Mesendoderm (in vitro differentiated cells): ENCODE measurements around the gene MCAM.

ENCODE experiments used
- DNase-seq: peaks from one replicate; pipeline ENCODE4 v3.0.0; 2013
- H2AK5ac ChIP-seq: 2 replicates; pipeline ENCODE4 v1.6.1; 2013; ENCODE audit warnings: low read length, inconsistent platforms
- H2BK120ac ChIP-seq: 2 replicates; pipeline ENCODE4 v1.6.1; 2013; ENCODE audit warnings: low read depth, mild to moderate bottlenecking, low read length, moderate library complexity, mixed read lengths
- H2BK15ac ChIP-seq: replicated peaks from 2 replicates; pipeline ENCODE4 v1.6.1; 2013; ENCODE audit warnings: low read depth, mild to moderate bottlenecking, moderate library complexity
- H2BK5ac ChIP-seq: 2 replicates; pipeline ENCODE4 v1.6.1; 2013; ENCODE audit warnings: low read length, inconsistent platforms
- H3K18ac ChIP-seq: 2 replicates; pipeline ENCODE4 v1.6.1; 2013; ENCODE audit warnings: mild to moderate bottlenecking, low read length, mixed read lengths
- H3K23ac ChIP-seq: one replicate; pipeline ENCODE4 v1.6.1; 2013; ENCODE audit warnings: low read length
- H3K27ac ChIP-seq: 2 replicates; pipeline ENCODE4 v1.5.1; 2013; ENCODE audit warnings: low read depth, mild to moderate bottlenecking, inconsistent platforms, low read length, moderate library complexity
- H3K27me3 ChIP-seq: 2 replicates; pipeline ENCODE4 v1.6.1; 2013; ENCODE audit warnings: low read length, control low read depth, mild to moderate bottlenecking, inconsistent platforms; ENCODE audit not compliant: insufficient read depth, poor library complexity
- H3K36me3 ChIP-seq: 2 replicates; pipeline ENCODE4 v1.6.1; 2013; ENCODE audit warnings: low read length, inconsistent platforms; ENCODE audit not compliant: control insufficient read depth, insufficient read depth
- H3K4ac ChIP-seq: one replicate; pipeline ENCODE4 v1.6.1; 2013; ENCODE audit warnings: low read depth, mild to moderate bottlenecking, low read length, moderate library complexity
- H3K4me1 ChIP-seq: 2 replicates; pipeline ENCODE4 v1.6.1; 2013; ENCODE audit warnings: low read depth, low read length, inconsistent platforms; ENCODE audit not compliant: control insufficient read depth
- H3K4me2 ChIP-seq: 2 replicates; pipeline ENCODE4 v1.6.1; 2013; ENCODE audit warnings: low read length
- H3K4me3 ChIP-seq: 2 replicates; pipeline ENCODE4 v1.5.1; 2013; ENCODE audit warnings: mild to moderate bottlenecking, low read length
- H3K56ac ChIP-seq: one replicate; pipeline ENCODE4 v1.6.1; 2013; ENCODE audit warnings: low read length
- H3K79me1 ChIP-seq: 2 replicates; pipeline ENCODE4 v1.6.1; 2013; ENCODE audit warnings: low read length, inconsistent platforms
- H3K79me2 ChIP-seq: 2 replicates; pipeline ENCODE4 v1.6.1; 2013; ENCODE audit warnings: mild to moderate bottlenecking, low read length; ENCODE audit not compliant: control insufficient read depth, insufficient read depth
- H3K9ac ChIP-seq: 2 replicates; pipeline ENCODE4 v1.6.1; 2013; ENCODE audit warnings: low read length, inconsistent platforms
- H4K5ac ChIP-seq: one replicate; pipeline ENCODE4 v1.6.1; 2013; ENCODE audit warnings: low read length
- H4K8ac ChIP-seq: one replicate; pipeline ENCODE4 v1.6.1; 2013; ENCODE audit warnings: low read depth, mild to moderate bottlenecking, control low read depth, low read length, moderate library complexity
- WGBS: extraction: QIAGEN DNeasy Blood & Tissue Kit; methylation state at CpG from one replicate; pipeline ENCODE4 v1.1.7; 2013; ENCODE audit warnings: low lambda C conversion rate, missing lambda C conversion rate; ENCODE audit not compliant: insufficient coverage; ENCODE audit errors: extremely low coverage; 5-methylcytosine and 5-hydroxymethylcytosine counted together

MCAM gene

GRCh38 chr11:119342362-119343130 lies 25.6 kb upstream of the MCAM start:
- H3K9ac ChIP-seq = no peak overlapping the region
- H2BK120ac ChIP-seq = no peak overlapping the region
- no peak overlapping the region for H2BK15ac ChIP-seq
- DNase-seq = no peak
- no peak overlapping the region for H4K5ac ChIP-seq
- H3K27me3 ChIP-seq = peaks cover 11% of the 10 kb centered on the region
- H3K4me1 ChIP-seq = peaks cover 4% of the 10 kb centered on the region
- no peak overlapping the region for H2AK5ac ChIP-seq
- H3K18ac ChIP-seq = no peak overlapping the region
- no peak overlapping the region for H3K23ac ChIP-seq
- H2BK5ac ChIP-seq = no peak overlapping the region
- no peaks in the 10 kb centered on the region for H3K36me3 ChIP-seq
- no peak overlapping the region for H3K4ac ChIP-seq
- H3K4me2 ChIP-seq = no peak overlapping the region
- H3K4me3 ChIP-seq = no peak overlapping the region
- H3K56ac ChIP-seq = no peak overlapping the region
- H3K27ac ChIP-seq = no peak overlapping the region
- no peaks in the 10 kb centered on the region for H3K79me2 ChIP-seq
- no peaks in the 10 kb centered on the region for H3K79me1 ChIP-seq
- H4K8ac ChIP-seq = no peak overlapping the region
- no CpG with 5 or more reads among the region's 10 CpGs for WGBS

GRCh38 chr11:119342023-119342300 lies 25.0 kb upstream of the MCAM start:
- H3K27me3 ChIP-seq = peaks cover 11% of the 10 kb centered on the region
- H3K56ac ChIP-seq = no peak overlapping the region
- no peak overlapping the region for H3K18ac ChIP-seq
- peaks cover 4% of the 10 kb centered on the region for H3K4me1 ChIP-seq
- WGBS = no CpG with 5 or more reads among the region's 7 CpGs
- H3K4me2 ChIP-seq = no peak overlapping the region
- H3K36me3 ChIP-seq = no peaks in the 10 kb centered on the region
- no peaks in the 10 kb centered on the region for H3K79me1 ChIP-seq
- no peak for DNase-seq
- H2AK5ac ChIP-seq = no peak overlapping the region
- no peak overlapping the region for H2BK5ac ChIP-seq
- H4K8ac ChIP-seq = no peak overlapping the region
- H3K79me2 ChIP-seq = no peaks in the 10 kb centered on the region
- H3K9ac ChIP-seq = no peak overlapping the region
- no peak overlapping the region for H4K5ac ChIP-seq
- no peak overlapping the region for H3K4ac ChIP-seq
- H3K4me3 ChIP-seq = no peak overlapping the region
- no peak overlapping the region for H3K23ac ChIP-seq
- no peak overlapping the region for H2BK120ac ChIP-seq
- H2BK15ac ChIP-seq = no peak overlapping the region
- no peak overlapping the region for H3K27ac ChIP-seq

GRCh38 chr11:119341222-119342022 lies 24.5 kb upstream of the MCAM start:
- Histone ChIP-seq H3K4me2 (no peak overlapping the region), H3K4me3 (no peak overlapping the region), H3K18ac (no peak overlapping the region), H3K27me3 (peaks cover 11% of the 10 kb centered on the region), H3K56ac (no peak overlapping the region), H4K8ac (no peak overlapping the region), H2BK5ac (no peak overlapping the region), H3K9ac (no peak overlapping the region), H2BK15ac (no peak overlapping the region), H3K23ac (no peak overlapping the region), H3K4ac (no peak overlapping the region), H2AK5ac (no peak overlapping the region), H3K27ac (no peak overlapping the region), H2BK120ac (no peak overlapping the region), H3K79me2 (peaks cover 2% of the 10 kb centered on the region), H4K5ac (no peak overlapping the region), H3K4me1 (peaks cover 4% of the 10 kb centered on the region), H3K36me3 (no peaks in the 10 kb centered on the region), H3K79me1 (peaks cover under 1% of the 10 kb centered on the region)
- WGBS = no CpG with 5 or more reads among the region's 16 CpGs
- no peak for DNase-seq

GRCh38 chr11:119340335-119341221 lies 23.6 kb upstream of the MCAM start, which contains the start of gene C1QTNF5:
Gene C1QTNF5 (minus strand): TSS chr11:119340883. CDS start chr11:119340397, 486 bp downstream.
- Histone ChIP-seq H3K27ac (no peak within 1 kb of the TSS), H3K27me3 (peaks cover 11% of the 10 kb centered on the region), H3K18ac (peak within 1 kb of the TSS; percentile 19), H4K5ac (no peak within 1 kb of the TSS), H3K56ac (peak within 1 kb of the TSS; percentile 87), H3K79me1 (peaks cover 6% of the 10 kb centered on the region), H2BK5ac (no peak within 1 kb of the TSS), H3K4me3 (peak within 1 kb of the TSS; percentile 12), H3K4ac (no peak within 1 kb of the TSS), H2BK15ac (no peak within 1 kb of the TSS), H3K79me2 (peaks cover 10% of the 10 kb centered on the region), H2AK5ac (no peak within 1 kb of the TSS), H4K8ac (no peak within 1 kb of the TSS), H3K4me2 (peak within 1 kb of the TSS; percentile 89), H2BK120ac (no peak within 1 kb of the TSS), H3K23ac (peak within 1 kb of the TSS; percentile 45), H3K9ac (peak within 1 kb of the TSS; percentile 68), H3K4me1 (peaks cover 5% of the 10 kb centered on the region), H3K36me3 (no peaks in the 10 kb centered on the region)
- peak; percentile 48 for DNase-seq
- no CpG with 5 or more reads among the region's 53 CpGs for WGBS

GRCh38 chr11:119339589-119340334 lies 22.8 kb upstream of the MCAM start:
- H3K79me2 ChIP-seq = peaks cover 18% of the 10 kb centered on the region
- WGBS = no CpG with 5 or more reads among the region's 86 CpGs
- no peak overlapping the region for H2BK15ac ChIP-seq
- no peak overlapping the region for H3K27ac ChIP-seq
- peak overlapping the region; percentile 19 for H3K18ac ChIP-seq
- peaks cover 11% of the 10 kb centered on the region for H3K27me3 ChIP-seq
- peak overlapping the region; percentile 89 for H3K4me2 ChIP-seq
- H3K4me1 ChIP-seq = peaks cover 12% of the 10 kb centered on the region
- no peaks in the 10 kb centered on the region for H3K36me3 ChIP-seq
- peak overlapping the region; percentile 87 for H3K56ac ChIP-seq
- no peak overlapping the region for H4K8ac ChIP-seq
- H3K9ac ChIP-seq = peak overlapping the region; percentile 68
- H2BK5ac ChIP-seq = no peak overlapping the region
- DNase-seq = peak; percentile 61
- H3K23ac ChIP-seq = no peak overlapping the region
- peaks cover 14% of the 10 kb centered on the region for H3K79me1 ChIP-seq
- H2BK120ac ChIP-seq = no peak overlapping the region
- no peak overlapping the region for H4K5ac ChIP-seq
- no peak overlapping the region for H3K4ac ChIP-seq
- no peak overlapping the region for H2AK5ac ChIP-seq
- peak overlapping the region; percentile 12 for H3K4me3 ChIP-seq
